HG03460 (cell line): ENCODE data around the gene USF2.
"Not testable (repeated sequence)": the region's sequence is repeated elsewhere in the genome, so short reads cannot be mapped to it uniquely, and the experiment has no call there.

Experiments used
- ATAC-seq: cut with Tn5 transposase; IDR thresholded peaks from one replicate; pipeline ENCODE4 v1.9.1; 2021; ENCODE audit not compliant: unreplicated experiment

USF2 gene, protein sequence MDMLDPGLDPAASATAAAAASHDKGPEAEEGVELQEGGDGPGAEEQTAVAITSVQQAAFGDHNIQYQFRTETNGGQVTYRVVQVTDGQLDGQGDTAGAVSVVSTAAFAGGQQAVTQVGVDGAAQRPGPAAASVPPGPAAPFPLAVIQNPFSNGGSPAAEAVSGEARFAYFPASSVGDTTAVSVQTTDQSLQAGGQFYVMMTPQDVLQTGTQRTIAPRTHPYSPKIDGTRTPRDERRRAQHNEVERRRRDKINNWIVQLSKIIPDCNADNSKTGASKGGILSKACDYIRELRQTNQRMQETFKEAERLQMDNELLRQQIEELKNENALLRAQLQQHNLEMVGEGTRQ

DNA sequence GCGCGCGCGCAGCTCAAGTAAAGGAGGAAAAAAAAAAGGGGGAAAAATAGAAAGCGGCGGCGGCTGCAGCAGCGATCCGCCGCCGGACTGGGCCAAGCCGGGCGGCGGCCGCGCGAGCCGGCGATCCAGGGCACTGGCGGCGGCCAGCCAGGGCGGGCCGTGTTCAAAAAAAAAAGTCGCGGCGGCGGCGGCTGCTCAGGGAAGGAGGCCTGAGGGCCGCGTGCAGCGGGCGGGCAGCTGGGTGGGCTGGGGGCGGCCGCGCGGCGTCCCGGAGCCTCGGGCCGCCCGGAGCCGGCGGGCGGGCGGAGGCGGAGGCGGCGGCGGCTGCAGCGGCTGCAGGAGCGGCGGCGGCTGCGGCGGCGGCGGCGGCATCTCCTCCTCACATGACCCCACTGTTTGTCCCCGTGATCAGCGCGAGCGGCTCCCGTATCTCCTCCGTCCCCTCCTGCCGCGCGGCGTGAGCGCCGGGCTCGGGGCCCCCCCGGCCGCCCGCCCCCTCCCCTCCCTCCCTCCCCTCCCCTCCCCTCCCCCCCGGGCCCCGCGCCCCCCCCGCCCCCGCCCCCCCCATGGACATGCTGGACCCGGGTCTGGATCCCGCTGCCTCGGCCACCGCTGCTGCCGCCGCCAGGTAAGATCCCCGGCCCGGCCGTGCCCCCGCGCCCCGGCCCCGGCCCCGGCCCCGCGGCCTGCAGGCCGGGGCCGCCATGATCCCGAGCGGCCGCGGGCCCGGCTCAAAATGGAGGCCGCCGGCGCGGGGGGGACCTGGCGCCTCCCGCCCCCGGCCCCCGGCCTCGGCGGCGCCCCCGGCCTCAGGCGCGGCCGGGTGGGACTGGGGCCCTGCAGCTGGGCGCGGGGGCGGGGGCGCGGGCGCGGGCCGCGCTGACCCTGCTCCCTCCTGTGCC lies at the start of gene USF2:
USF2 (plus strand) TSS at position 427 of the 902 bp plus-strand sequence; CDS start at position 567, 140 bp downstream.
- peak; percentile 23 for ATAC-seq

DNA sequence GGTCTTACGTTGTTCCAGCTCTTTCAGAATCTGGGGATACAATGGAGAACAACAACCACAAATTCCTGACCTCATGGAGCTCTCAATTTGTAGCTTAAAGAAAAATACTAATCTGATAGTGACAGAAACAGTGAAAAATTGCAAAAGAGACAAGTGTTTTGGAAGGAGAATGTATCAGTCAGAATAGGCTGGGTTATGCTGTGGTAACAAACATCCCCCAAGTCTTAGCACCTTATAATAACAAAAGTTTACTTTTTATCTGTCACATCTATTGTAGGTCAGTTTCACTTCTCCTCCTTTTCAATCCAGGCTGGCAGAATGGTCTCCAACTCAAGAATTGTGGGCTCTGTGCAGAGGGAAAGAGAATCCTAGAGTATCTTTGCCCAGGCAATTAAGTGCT lies 49.8 kb upstream of the USF2 start:
- no peak for ATAC-seq

GRCh38 chr19:35220315-35220921 lies 48.3 kb upstream of the USF2 start:
- ATAC-seq, result no peak

DNA sequence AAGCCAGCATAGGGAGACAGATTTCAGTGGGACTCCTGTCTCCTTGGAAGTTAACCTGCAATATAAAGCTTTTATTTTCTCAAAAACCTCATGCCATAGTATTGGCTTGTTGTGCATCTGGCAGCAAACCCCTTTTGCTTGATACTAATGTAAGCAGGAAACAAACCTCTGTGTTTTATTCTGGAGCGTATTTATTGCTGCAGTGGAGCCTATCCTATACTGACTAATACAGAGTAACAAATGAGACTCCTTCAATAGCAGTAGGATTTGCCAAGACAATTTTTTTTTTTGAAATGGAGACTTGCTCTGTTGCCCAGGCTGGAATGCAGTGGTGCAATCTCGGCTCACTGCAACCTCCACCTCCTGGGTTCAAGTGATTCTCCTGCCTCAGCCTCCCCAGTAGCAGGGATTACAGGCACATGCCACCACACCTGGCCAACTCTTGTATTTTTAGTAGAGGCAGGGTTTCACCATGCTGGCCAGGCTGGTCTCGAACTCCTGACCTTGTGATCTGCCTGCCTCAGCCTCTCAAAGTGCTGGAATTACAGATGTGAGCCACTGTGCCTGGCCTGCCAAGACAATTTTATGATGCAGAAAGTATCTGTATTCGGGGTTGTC lies 47.7 kb upstream of the USF2 start:
- not testable (repeated sequence) for ATAC-seq

DNA sequence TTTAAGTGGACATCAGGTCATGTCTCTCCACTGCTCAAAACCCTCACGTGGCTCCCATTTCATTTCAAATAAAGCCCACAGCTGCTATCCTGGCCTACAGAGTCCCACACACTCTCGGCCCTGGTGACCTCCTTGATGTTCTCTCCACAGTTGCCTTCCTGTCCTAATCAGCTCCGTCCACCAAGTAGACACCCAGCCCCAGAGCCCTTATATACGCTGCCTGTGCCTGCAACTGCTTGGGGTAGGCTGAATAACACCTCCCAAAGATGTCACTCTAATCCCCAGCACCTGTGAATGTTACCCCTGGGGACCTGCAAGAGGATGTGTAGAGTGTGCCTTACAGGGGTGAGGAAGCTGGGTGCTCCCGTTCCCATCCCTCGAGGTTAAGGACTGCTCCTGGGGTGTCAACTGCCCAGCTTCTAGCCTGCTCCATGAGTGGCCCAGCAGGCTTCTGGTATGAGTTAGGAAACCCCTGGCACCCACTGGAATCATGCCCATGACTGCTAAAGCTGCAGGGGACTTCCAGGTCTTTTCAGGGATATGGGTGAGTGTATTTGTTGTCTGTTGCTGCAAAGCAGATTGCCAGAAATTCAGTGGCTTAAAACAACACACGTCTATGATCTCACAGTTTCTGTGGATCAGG lies 46.3 kb upstream of the USF2 start:
- ATAC-seq, result no peak

- ATAC-seq, result no peak
Measured at GRCh38 chr19:35223084-35223790, 45.5 kb upstream of the USF2 start.

DNA sequence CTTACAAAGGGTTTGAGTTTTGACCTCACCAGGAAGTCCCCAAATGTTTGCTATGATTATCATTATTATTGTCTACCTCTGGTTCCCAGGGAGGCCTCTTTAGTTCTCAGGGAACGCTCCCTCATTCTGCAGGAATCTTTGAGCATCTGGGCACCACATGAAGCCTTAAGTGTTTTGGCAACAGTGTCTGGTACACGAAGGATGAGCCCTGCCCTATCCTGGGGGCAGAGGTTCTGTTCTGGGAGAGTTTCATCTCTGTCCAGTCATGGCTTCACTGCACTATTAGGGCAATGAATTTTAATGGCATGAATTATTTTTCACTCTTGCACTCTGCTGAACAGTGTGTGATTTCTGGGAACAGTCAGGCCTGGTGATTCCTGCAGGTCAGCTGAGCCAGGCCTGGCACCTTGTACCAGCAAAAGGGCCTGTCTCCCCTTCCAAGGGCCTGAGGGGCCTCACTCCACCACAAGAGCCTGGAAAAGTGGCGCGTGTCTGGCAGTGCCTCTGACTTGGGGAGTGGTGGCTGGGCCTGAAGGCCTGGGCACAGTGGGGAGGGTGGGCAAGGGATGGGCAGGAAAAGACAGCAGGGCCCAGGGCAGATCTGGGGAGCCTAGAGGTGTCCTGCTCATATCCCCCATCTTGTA lies 44.8 kb upstream of the USF2 start:
- ATAC-seq, result no peak

DNA sequence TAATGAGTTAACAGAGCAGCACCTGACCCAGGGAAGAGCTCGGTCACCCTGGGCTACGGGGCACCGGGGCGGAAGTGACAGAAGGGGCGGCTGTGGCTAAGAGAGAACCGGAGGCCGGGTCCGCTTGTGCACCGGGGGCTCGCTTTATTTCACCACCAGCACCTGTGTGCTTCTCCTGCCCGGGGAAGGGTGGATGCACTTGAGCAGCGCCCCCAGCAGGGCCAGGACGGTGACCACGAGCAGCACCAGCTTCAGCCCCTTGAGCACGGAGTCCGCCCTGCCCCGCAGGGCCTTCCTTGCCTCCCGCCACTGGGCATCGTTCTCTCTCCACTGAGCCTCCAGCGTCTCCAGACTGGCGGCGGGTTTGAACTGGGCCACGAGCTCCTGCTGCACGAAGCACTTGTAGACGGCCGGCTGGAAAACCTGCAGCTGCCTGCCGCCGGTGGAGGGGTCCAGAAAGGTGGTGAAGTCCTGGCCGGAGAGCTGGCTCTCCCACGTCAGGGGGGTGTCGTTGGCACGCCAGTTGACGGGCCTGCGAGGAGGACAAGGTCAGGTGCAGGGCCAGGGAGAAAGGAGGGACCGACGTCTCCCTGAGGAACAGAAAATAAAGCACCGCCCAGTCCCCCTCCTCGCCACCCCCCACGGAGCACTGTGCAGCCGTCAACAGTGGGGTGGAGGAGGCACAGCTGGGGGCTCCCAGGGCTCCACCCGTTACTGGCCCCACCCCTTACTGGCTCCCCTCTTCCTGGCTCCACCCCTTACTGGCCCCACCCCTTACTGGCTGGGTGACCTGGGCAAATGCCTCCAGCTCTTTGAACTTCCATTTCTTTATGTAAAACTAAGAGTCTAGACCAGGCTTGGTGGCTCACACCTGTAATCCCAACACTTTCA lies 43.8 kb upstream of the USF2 start:
- no peak for ATAC-seq

DNA sequence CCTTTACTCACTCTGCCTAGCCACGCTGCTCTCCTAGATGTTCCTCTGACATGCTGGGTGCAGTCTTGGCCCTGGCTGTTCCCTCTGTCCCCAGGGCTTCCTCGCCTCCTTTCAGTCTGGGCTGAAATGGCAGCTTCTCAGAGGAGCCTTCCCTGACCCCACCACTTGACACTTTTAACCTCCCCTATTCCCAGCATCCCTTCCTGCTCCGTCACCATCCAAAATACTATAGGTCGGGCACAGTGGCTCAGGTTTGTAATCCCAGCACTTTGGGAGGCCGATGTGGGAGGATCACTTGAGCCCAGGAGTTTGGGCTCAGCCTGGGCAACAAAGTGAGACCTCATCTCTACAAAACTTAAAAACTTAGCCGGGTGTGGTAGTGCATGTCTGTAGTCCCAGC lies 42.8 kb upstream of the USF2 start:
- no peak for ATAC-seq

DNA sequence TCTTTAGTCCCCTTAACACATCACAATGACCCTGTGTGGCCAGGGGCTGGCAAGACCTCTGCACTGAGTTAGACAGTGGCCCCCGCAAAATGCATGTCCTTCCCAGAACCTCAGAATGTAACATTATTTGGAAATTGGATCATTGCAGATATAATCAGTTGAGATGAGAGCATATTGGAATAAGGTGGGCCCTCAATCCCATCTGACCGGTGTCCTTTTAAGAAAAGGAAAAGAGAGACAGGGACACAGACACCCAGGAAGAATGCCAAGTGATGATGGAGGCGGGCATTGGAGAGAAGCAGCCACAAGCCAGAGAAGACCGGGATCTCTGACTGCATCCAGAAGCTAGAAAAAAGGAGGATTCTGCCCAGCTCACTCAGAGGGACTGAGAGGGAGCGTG lies 42.0 kb upstream of the USF2 start:
- ATAC-seq, result no peak

DNA sequence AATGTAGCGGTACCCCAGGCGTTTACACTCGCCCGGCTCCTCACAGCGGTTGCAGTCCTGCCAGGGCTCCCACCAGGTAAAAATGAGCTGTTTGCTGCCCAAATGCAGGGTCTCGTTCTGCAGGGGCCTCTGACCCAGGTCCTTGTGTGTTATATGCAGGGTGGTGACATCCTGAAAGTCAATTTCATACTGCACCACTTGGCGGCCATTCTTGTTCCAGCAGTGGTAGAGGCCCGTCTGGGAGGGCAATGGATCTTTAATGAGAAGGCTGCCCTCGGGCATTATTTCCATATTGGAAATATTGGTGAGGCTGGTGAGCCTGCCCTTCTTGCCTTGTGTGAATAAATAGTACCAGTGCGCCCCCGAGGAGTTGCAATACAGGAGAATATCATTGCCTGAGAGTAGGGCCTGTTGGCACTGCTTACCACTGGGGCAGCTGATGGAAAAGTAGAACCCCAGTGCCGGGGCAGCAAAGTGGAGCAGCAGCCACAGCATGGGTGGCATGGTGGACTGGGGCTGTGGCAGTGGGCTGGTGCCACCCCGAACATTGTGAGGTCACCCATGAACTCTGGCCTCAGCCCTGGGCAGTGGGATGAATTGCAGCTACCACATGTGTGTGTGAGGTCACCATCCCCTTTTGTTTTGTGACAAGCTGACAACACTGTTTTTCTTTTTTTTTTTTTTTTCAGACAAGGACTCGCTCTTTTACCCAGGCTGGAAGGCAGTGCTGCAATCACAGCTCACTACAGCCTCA lies 40.4 kb upstream of the USF2 start, which contains the start of gene FAM187B:
FAM187B (minus strand) TSS at position 563 of the 754 bp plus-strand sequence; CDS start at position 504, 59 bp downstream.
- no peak for ATAC-seq

DNA sequence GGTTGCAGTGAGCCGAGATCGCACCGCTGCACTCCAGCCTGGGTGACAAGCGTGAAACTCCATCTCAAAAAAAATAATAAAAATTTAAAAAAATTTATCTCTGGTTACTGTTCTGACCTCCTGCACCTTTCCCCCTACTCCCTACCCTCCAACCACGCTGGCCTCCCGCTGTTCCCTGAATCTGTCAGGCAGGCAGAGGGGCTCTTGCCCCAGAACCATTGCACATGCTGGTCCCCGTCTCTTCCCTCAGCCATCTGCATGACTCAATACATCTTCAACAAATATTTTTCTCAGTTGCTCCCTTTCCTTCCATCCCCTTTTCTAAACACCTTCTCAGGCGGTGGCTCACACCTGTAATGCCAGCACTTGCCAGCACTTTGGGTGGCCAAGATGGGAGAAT lies 39.2 kb upstream of the USF2 start:
- no peak for ATAC-seq

DNA sequence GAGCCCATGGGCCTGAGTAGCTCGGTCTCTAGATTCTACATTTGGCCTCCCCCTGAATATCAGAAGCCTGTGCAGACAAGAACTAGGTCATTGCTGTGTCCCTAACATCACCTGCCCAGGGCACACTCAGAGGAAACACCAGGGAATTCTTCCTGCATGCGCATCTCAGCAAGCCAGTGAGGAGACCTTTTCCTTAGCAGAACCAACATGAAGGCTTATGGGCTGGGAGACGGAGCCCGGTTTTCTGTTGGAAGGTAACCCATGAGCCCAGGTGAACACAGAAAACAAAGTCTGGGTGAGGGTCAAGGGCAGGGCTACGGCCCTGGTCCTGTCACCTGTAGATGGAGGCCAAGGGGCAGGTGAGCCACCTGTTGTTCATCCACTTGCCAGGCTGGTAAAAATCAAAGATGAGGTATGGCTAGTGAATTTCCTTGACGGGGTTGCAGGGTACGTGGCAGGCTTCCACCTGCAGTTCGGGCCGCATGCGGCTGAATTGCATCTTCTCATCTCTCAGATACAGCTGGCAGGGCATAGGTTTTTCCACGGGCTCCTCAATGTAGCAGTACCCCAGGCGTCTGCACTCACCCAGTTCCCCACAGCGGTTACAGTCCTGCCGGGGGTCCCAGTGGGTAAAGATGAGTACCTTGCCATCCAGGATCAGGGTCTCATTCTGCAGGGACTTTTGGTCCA lies 36.7 kb upstream of the USF2 start:
- no peak for ATAC-seq

- ATAC-seq, result no peak
Measured at GRCh38 chr19:35232912-35233311, 35.9 kb upstream of the USF2 start.

DNA sequence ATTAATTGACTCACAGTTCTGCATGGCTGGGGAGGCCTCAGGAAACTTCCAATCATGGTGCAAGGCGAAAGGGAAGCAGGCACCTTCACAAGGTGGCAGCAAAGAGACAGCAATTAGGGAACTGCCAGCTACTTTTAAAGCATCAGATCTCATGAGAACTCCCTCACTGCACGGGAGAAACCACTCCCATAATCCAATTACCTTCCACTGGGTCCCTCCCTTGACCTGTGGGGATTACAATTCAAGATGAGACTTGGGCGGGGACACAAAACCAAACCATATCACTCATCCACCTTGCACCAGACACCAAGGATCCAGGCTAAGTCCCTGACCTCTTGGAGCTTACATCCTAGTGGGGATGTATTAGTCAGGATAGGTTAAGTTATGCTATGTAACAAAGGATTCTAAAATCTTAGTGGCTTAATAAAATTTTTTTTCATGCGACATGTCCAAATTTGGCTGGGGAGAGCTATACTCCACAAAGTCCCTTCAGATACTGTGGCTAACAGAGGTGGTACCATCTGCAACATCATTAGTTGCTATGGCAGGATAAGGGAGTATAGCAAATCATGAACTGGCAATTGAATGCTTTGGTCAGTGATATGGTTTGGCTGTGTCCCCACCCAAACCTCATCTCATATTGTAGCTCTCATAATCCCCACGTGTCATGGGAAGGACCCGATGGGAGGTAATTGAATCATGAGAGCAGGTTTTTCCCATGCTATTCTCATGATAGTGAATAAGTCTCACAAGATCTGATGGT lies 31.9 kb upstream of the USF2 start:
- no peak for ATAC-seq

DNA sequence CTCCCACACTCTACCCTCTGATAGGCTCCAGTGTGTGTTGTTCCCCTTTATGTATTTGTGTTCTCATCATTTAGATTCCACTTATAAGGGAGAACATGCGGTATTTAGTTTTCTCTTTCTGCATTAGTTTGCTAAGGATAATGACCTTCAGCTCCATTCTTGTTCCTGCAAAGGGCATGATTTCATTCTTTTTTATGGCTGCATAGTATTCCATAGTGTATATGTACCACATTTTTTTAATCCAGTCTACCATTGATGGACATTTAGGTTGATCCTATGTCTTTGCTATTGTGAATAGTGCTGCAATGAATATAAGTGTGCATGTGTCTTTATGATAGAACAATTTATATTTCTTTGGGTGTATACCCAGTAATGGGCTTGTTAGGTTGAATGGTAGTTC lies 29.2 kb upstream of the USF2 start:
- not testable (repeated sequence) for ATAC-seq
